ENCODE data around the gene SYCE3.

DNA sequence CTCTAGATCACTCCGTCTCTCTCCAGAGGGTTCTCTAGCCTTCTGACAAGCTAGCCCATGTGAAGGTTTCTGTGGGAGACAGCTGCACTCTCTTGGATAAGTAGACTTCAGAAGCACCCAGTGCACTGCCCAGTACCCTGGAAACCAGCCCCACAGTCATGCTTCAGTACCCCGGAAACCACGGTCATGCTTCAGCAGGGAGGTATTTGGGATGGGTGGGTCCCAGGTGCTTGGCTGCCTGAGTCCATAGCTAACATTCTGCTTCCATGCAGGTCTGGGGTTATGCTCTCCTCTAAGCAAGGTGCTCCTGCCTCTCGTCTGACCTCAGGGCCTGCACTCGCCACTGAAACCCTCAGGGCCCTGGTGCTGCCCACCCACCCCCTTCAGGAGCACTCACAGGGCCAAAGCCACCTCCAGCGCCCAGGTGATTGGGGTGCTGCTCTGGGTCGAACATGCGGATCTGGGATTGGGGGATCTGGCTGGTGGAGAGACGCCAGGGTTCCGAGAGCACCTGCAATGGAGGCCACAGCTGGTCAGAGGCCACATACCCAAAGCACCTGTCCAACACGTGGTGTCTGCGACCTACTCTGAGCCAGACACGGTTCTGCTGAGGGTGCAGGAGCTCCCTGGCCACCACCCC lies 7.3 kb upstream of the SYCE3 start:
- TF ChIP-seq, protein P1, sequence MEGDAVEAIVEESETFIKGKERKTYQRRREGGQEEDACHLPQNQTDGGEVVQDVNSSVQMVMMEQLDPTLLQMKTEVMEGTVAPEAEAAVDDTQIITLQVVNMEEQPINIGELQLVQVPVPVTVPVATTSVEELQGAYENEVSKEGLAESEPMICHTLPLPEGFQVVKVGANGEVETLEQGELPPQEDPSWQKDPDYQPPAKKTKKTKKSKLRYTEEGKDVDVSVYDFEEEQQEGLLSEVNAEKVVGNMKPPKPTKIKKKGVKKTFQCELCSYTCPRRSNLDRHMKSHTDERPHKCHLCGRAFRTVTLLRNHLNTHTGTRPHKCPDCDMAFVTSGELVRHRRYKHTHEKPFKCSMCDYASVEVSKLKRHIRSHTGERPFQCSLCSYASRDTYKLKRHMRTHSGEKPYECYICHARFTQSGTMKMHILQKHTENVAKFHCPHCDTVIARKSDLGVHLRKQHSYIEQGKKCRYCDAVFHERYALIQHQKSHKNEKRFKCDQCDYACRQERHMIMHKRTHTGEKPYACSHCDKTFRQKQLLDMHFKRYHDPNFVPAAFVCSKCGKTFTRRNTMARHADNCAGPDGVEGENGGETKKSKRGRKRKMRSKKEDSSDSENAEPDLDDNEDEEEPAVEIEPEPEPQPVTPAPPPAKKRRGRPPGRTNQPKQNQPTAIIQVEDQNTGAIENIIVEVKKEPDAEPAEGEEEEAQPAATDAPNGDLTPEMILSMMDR (IDR thresholded peaks at IDR 0.05; ENCODE audit: low read length) = no peak
- no peak for TF ChIP-seq EZH2 (optimal IDR thresholded peaks at IDR 0.05; ENCODE audit: low read depth, low read length)

Measured in MM.1S (cell line).